Measurements from ENCODE around the gene SYF2.

SYF2 gene

DNA sequence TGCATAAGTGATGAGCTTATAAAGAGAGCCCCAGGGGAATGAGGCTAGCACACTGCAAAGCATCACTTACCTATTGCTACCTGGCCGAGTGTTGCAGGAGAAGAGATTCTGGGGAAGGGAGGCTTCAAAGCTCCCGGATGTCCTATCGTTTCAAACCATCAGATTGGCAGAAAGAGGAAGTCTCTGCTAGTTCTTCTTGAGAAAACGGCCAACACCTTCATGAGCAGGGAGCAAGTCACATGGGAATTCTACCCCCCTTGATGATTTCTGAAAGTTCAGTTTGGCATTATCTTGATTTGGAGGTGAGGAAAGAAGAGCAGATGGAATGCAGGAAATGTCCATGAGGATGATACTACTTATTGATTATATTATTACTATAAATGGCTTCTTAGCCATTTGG is 16.2 kb downstream of the SYF2 start:
- no peak for TF ChIP-seq CTCF (IDR thresholded peaks at IDR 0.05)
- Histone ChIP-seq H3K9me3 (ENCODE audit: control insufficient read depth, low read length) (no peaks in the 10 kb centered on the region), H3K79me2 (no peaks in the 10 kb centered on the region), H2AFZ (no peak overlapping the region), H3K36me3 (ENCODE audit: control insufficient read depth, insufficient read depth, low read length) (no peaks in the 10 kb centered on the region), H3K4me2 (ENCODE audit: low read length) (no peak overlapping the region), H3K27ac (no peak overlapping the region), H3K4me3 (ENCODE audit: low read depth, low read length) (no peak overlapping the region), H3K4me1 (no peaks in the 10 kb centered on the region), H3K27me3 (ENCODE audit: control insufficient read depth, insufficient read depth, low read length) (no peaks in the 10 kb centered on the region), H3K9ac (no peak overlapping the region)

- no peaks in the 10 kb centered on the region for H3K4me1 ChIP-seq
- no peak overlapping the region for H3K4me3 ChIP-seq (ENCODE audit: low read depth, low read length)
- no peaks in the 10 kb centered on the region for H3K27me3 ChIP-seq (ENCODE audit: control insufficient read depth, insufficient read depth, low read length)
- H3K36me3 ChIP-seq (ENCODE audit: control insufficient read depth, insufficient read depth, low read length) = no peaks in the 10 kb centered on the region
- no peak overlapping the region for H3K9ac ChIP-seq
- H3K79me2 ChIP-seq = no peaks in the 10 kb centered on the region
- no peak for TF ChIP-seq CTCF (IDR thresholded peaks at IDR 0.05)
- no peak overlapping the region for H2AFZ ChIP-seq
- H3K9me3 ChIP-seq (ENCODE audit: control insufficient read depth, low read length) = no peaks in the 10 kb centered on the region
- H3K27ac ChIP-seq = no peak overlapping the region
- no peak overlapping the region for H3K4me2 ChIP-seq (ENCODE audit: low read length)
Measured at GRCh38 chr1:25212725-25213124, 19.6 kb downstream of the SYF2 start.

- no peak overlapping the region for H3K4me2 ChIP-seq (ENCODE audit: low read length)
- H3K4me3 ChIP-seq (ENCODE audit: low read depth, low read length) = no peak overlapping the region
- no peak overlapping the region for H3K27ac ChIP-seq
- H3K79me2 ChIP-seq = no peaks in the 10 kb centered on the region
- TF ChIP-seq CTCF (IDR thresholded peaks at IDR 0.05) = no peak
- no peaks in the 10 kb centered on the region for H3K4me1 ChIP-seq
- H3K36me3 ChIP-seq (ENCODE audit: control insufficient read depth, insufficient read depth, low read length) = no peaks in the 10 kb centered on the region
- H3K9ac ChIP-seq = no peak overlapping the region
- no peak overlapping the region for H2AFZ ChIP-seq
- H3K27me3 ChIP-seq (ENCODE audit: control insufficient read depth, insufficient read depth, low read length) = no peaks in the 10 kb centered on the region
- H3K9me3 ChIP-seq (ENCODE audit: control insufficient read depth, low read length) = no peaks in the 10 kb centered on the region
Measured at GRCh38 chr1:25210728-25211127, 21.6 kb downstream of the SYF2 start.

DNA sequence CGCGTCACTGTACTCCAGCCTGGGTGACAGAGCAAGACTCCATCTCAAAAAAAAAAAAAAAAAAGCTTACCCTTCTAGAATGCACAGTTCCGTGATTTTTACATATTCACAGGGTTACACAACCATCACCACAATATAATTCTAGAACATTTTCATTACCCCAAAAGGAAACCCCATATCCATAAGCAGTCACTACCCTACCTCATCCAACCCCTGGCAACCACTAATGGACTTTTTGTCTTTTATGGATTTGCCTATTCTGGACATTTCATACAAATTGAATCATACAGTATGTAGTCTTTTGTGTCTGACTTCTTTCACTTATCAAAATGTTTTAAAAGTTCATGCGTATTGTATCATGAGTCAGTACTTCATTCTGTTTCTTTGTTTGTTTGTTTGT is 22.8 kb downstream of the SYF2 start:
- Histone ChIP-seq H3K4me2 (ENCODE audit: low read length) (no peak overlapping the region), H3K9ac (no peak overlapping the region), H3K9me3 (ENCODE audit: control insufficient read depth, low read length) (no peaks in the 10 kb centered on the region), H2AFZ (no peak overlapping the region), H3K27me3 (ENCODE audit: control insufficient read depth, insufficient read depth, low read length) (no peaks in the 10 kb centered on the region), H3K4me3 (ENCODE audit: low read depth, low read length) (no peak overlapping the region), H3K36me3 (ENCODE audit: control insufficient read depth, insufficient read depth, low read length) (no peaks in the 10 kb centered on the region), H3K4me1 (no peaks in the 10 kb centered on the region), H3K27ac (no peak overlapping the region), H3K79me2 (no peaks in the 10 kb centered on the region)
- TF ChIP-seq CTCF (IDR thresholded peaks at IDR 0.05) = no peak

- H3K9me3 ChIP-seq (ENCODE audit: control insufficient read depth, low read length) = no peaks in the 10 kb centered on the region
- no peaks in the 10 kb centered on the region for H3K36me3 ChIP-seq (ENCODE audit: control insufficient read depth, insufficient read depth, low read length)
- no peaks in the 10 kb centered on the region for H3K79me2 ChIP-seq
- H3K27me3 ChIP-seq (ENCODE audit: control insufficient read depth, insufficient read depth, low read length) = no peaks in the 10 kb centered on the region
- H3K9ac ChIP-seq = no peak overlapping the region
- no peaks in the 10 kb centered on the region for H3K4me1 ChIP-seq
- H3K4me3 ChIP-seq (ENCODE audit: low read depth, low read length) = no peak overlapping the region
- no peak for TF ChIP-seq CTCF (IDR thresholded peaks at IDR 0.05)
- H3K4me2 ChIP-seq (ENCODE audit: low read length) = no peak overlapping the region
- no peak overlapping the region for H2AFZ ChIP-seq
- H3K27ac ChIP-seq = no peak overlapping the region
Measured at GRCh38 chr1:25208561-25209222, 23.6 kb downstream of the SYF2 start.

Measured in parathyroid adenoma (tissue), 2 donors.